Neuron (in vitro differentiated cells): ENCODE data around the gene ALMS1.
"Not testable (repeated sequence)": the region's sequence is repeated elsewhere in the genome, so short reads cannot be mapped to it uniquely, and the experiment has no call there.

Source experiments
- H2AFZ ChIP-seq: one replicate; pipeline ENCODE4 v1.6.1; 2013; ENCODE audit warnings: low read depth, mild to moderate bottlenecking, inconsistent platforms, low read length, moderate library complexity
- H3K27me3 ChIP-seq: one replicate; pipeline ENCODE4 v1.6.1; 2013; ENCODE audit warnings: low read length; ENCODE audit not compliant: insufficient read depth
- H3K36me3 ChIP-seq: one replicate; pipeline ENCODE4 v1.6.1; 2013; ENCODE audit warnings: low read length; ENCODE audit not compliant: insufficient read depth
- H3K4me1 ChIP-seq: one replicate; pipeline ENCODE4 v1.6.1; 2013; ENCODE audit warnings: low read length; ENCODE audit not compliant: insufficient read depth
- H3K4me3 ChIP-seq: 2 replicates; pipeline ENCODE4 v1.5.1; 2013; ENCODE audit warnings: mild to moderate bottlenecking, low read length, moderate library complexity
- H3K9me3 ChIP-seq: one replicate; pipeline ENCODE4 v1.6.1; 2013; ENCODE audit warnings: low read length

ALMS1 gene

DNA sequence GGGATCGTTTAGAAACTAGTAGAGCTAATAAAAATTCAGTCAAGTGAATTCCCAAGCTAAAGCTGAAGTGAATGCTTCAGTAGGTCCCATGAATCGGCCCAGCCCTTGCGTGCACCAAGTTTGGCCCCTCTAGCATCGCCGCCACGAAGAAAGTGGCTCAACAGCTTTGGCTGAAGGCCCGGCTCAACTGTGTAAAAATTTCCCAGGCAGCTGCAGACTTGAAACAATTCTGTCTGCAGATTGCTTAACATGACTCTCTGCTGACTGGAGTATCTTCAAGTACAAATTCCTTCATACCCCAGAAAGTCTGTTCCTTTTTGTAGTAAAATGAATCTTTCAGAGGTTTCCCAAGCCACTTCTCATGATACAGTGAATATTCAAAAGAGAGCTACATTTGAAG, 32.7 kb downstream of the ALMS1 start:
- no peaks in the 10 kb centered on the region for H3K27me3 ChIP-seq
- H3K36me3 ChIP-seq, result peaks cover 29% of the 10 kb centered on the region
- no peaks in the 10 kb centered on the region for H3K4me1 ChIP-seq
- H2AFZ ChIP-seq, result no peak overlapping the region
- no peaks in the 10 kb centered on the region for H3K9me3 ChIP-seq
- no peak overlapping the region for H3K4me3 ChIP-seq

DNA sequence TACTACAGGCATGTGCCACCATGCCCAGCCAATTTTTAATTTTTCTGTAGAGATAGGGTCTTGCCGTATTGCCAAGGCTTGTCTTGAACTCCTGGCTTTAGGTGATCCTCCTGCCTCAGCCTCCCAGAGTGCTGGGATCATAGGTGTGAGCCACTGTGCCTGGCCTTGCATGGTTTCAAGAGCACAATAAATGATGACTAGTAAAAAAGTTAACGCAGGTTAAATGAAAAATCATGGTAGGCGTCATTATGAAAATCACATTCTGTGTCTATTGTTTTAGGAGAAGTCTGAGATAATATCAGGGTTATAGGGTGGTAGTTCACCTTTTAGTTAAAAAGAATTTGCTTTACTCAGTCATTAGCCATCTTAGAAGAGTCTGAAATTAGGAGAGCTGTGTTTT, 38.3 kb downstream of the ALMS1 start:
- Histone ChIP-seq H3K9me3 (no peaks in the 10 kb centered on the region), H3K4me3 (no peak overlapping the region), H3K4me1 (no peaks in the 10 kb centered on the region), H3K27me3 (no peaks in the 10 kb centered on the region), H2AFZ (no peak overlapping the region), H3K36me3 (peaks cover 52% of the 10 kb centered on the region)

DNA sequence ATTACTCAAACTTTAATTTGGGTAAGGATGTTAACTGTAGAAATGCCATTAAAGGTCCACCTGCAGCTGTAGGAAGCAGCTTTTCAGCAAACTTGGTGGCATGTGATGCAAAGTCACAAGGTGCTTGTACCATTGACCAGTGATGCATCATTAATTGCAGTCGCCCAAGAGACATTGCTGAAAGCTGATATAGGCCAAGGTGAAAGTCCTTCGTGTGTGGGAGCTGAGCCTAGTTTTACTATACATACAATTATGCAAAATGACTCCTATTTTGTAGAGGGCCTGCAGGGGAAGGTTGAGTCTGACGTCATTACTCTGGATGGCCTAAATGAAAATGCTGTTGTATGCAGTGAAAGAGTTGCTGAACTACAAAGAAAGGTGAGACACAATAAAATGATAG, 40.5 kb downstream of the ALMS1 start:
- Histone ChIP-seq H3K4me1 (no peaks in the 10 kb centered on the region), H3K9me3 (no peaks in the 10 kb centered on the region), H3K27me3 (no peaks in the 10 kb centered on the region), H3K36me3 (peaks cover 37% of the 10 kb centered on the region), H2AFZ (no peak overlapping the region), H3K4me3 (no peak overlapping the region)

DNA sequence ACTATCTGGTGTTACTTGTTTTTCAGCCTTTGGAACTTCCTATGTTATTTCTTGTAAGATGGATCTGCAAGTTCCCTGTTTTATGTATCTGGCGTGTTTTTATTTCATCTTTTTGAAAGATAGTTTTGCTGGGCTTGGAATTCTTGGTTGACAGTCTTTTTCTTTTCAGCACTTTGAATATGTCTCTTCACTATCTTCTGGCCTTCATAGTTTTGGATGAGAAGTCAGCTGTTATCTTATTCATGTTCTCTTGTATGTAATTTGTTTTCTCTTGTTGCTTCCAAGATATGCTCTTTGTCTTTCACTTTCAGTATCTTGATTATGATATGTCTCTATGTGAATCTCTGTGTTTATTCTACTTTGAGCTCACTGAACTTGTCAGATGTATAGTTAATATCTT, 50.4 kb downstream of the ALMS1 start:
- peaks cover 22% of the 10 kb centered on the region for H3K9me3 ChIP-seq
- no peak overlapping the region for H3K4me3 ChIP-seq
- no peaks in the 10 kb centered on the region for H3K4me1 ChIP-seq
- peaks cover 50% of the 10 kb centered on the region for H3K36me3 ChIP-seq
- no peak overlapping the region for H2AFZ ChIP-seq
- H3K27me3 ChIP-seq, result no peaks in the 10 kb centered on the region

DNA sequence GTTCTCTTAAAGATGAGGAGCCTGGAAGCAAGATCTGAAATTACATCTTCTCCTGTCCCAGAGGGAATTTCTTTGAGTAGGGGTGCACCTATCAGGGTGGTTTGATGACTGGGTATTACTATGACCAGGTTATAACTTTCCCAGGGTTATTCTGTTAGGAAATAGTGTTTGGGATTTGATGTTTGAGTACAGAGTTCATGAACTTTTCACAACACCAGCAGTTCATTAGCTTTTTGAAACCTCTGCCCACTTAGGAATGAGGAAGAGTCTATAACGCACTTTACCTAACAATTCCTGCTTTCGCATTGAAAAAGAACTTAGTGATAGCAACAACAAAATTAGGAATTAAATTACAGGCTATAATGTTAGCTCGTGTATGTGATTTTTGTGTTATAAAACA, 58.6 kb downstream of the ALMS1 start:
- peaks cover 52% of the 10 kb centered on the region for H3K36me3 ChIP-seq
- H3K9me3 ChIP-seq, result no peaks in the 10 kb centered on the region
- H3K4me3 ChIP-seq, result no peak overlapping the region
- no peaks in the 10 kb centered on the region for H3K4me1 ChIP-seq
- H3K27me3 ChIP-seq, result no peaks in the 10 kb centered on the region
- H2AFZ ChIP-seq, result no peak overlapping the region

DNA sequence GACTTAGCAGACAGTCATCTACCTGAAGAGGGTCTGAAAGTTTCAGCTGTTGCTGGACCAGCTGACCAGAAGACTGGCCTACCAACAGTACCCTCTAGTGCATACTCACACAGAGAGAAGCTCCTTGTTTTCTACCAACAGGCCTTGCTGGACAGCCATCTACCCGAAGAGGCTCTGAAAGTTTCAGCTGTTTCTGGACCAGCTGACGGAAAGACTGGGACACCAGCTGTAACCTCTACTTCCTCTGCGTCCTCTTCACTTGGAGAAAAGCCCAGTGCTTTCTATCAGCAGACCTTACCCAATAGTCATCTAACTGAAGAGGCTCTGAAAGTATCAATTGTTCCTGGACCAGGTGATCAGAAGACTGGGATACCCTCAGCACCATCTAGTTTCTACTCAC, 63.2 kb downstream of the ALMS1 start:
- no peak overlapping the region for H3K4me3 ChIP-seq

DNA sequence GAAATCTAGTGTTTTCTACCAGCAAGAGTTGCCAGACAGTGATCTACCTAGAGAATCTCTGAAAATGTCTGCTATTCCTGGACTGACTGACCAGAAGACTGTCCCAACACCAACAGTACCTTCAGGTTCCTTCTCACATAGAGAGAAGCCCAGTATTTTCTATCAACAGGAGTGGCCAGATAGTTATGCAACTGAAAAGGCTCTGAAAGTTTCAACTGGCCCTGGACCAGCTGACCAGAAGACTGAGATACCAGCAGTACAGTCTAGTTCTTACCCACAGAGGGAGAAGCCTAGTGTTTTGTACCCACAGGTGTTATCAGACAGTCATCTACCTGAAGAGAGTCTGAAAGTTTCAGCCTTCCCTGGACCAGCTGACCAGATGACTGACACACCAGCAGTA, 63.8 kb downstream of the ALMS1 start:
- Histone ChIP-seq H3K4me3 (no peak overlapping the region), H2AFZ (no peak overlapping the region), H3K9me3 (peaks cover 1% of the 10 kb centered on the region), H3K27me3 (no peaks in the 10 kb centered on the region), H3K4me1 (no peaks in the 10 kb centered on the region), H3K36me3 (peaks cover 70% of the 10 kb centered on the region)

More for the DNA sequence above, 63.2 kb downstream of the ALMS1 start:
- H3K27me3 ChIP-seq, result no peaks in the 10 kb centered on the region
- no peaks in the 10 kb centered on the region for H3K4me1 ChIP-seq
- H3K36me3 ChIP-seq, result peaks cover 68% of the 10 kb centered on the region
- no peak overlapping the region for H2AFZ ChIP-seq
- peaks cover 1% of the 10 kb centered on the region for H3K9me3 ChIP-seq

DNA sequence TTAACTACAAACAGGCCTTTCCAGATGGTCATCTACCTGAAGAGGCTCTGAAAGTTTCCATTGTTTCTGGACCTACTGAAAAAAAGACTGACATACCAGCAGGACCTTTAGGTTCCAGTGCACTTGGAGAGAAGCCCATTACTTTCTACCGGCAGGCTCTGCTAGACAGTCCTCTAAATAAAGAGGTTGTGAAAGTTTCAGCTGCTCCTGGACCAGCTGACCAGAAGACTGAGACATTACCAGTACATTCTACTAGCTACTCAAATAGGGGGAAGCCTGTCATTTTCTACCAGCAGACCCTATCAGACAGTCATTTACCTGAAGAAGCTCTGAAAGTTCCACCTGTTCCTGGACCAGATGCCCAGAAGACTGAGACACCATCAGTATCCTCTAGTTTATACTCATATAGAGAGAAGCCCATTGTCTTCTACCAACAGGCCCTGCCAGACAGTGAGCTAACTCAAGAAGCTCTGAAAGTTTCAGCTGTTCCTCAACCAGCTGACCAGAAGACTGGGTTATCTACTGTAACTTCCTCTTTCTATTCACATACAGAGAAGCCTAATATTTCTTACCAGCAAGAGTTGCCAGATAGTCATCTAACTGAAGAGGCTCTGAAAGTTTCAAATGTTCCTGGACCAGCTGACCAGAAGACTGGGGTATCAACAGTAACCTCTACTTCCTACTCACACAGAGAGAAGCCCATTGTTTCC, 65.8 kb downstream of the ALMS1 start:
- no peak overlapping the region for H2AFZ ChIP-seq
- H3K36me3 ChIP-seq, result peaks cover 80% of the 10 kb centered on the region
- peaks cover 1% of the 10 kb centered on the region for H3K9me3 ChIP-seq
- H3K4me3 ChIP-seq, result no peak overlapping the region
- H3K4me1 ChIP-seq, result no peaks in the 10 kb centered on the region
- H3K27me3 ChIP-seq, result no peaks in the 10 kb centered on the region

DNA sequence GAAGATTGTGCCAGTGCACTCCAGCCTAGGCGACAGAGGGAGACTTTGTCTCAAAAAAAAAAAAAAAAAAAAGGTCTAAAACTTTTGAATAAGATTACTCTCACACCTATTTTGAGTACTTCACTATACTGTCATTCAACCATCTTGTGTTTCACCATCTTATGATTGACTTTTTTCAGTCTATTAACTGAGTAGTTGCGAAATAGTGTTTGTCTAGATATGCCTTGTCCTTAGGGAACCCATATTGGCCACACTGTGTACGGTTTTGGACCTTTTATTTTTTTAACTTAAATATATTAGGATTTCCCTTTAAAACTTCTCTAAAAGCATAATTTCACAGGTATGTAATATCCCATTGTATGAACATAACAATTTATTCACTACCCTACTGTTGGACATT, 72.3 kb downstream of the ALMS1 start:
- Histone ChIP-seq H3K36me3 (peaks cover 30% of the 10 kb centered on the region), H3K4me1 (no peaks in the 10 kb centered on the region), H3K27me3 (no peaks in the 10 kb centered on the region), H3K9me3 (peaks cover 12% of the 10 kb centered on the region), H2AFZ (no peak overlapping the region), H3K4me3 (no peak overlapping the region)

DNA sequence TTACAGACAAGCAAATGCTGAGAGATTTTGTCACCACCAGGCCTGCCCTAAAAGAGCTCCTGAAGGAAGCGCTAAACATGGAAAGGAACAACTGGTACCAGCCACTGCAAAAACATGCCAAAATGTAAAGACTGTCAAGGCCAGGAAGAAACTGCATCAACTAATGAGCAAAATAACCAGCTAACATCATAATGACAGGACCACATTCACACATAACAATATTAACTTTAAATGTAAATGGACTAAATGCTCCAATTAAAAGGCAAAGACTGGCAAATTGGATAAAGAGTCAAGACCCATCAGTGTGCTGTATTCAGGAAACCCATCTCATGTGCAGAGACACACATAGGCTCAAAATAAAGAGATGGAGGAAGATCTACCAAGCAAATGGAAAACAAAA, 76.8 kb downstream of the ALMS1 start:
- Histone ChIP-seq H3K36me3 (peaks cover 12% of the 10 kb centered on the region), H3K9me3 (peaks cover 12% of the 10 kb centered on the region)
- not testable (repeated sequence) for H3K4me3 ChIP-seq, H3K4me1 ChIP-seq, H3K27me3 ChIP-seq, H2AFZ ChIP-seq

DNA sequence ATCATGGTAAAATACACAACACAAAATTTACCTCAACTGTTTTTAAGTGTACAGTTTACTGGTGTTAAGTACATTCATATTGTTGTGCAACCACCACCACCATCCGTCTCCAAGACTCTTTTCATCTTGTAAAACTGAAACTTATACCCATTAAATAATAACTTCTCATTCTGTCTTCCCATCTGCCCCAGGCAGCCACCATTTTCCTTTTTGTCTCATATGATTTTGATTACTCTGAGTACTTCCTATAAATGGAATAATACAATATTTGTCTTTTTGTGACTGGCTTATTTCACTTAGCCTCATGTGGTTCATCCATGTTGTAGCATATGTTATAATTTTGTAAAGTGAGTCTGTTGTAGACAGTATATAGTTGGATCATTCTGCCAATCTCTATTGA, 82.7 kb downstream of the ALMS1 start:
- H3K9me3 ChIP-seq, result no peaks in the 10 kb centered on the region
- peaks cover 5% of the 10 kb centered on the region for H3K36me3 ChIP-seq
- peaks cover under 1% of the 10 kb centered on the region for H3K4me1 ChIP-seq
- no peak overlapping the region for H2AFZ ChIP-seq
- H3K4me3 ChIP-seq, result no peak overlapping the region
- no peaks in the 10 kb centered on the region for H3K27me3 ChIP-seq

DNA sequence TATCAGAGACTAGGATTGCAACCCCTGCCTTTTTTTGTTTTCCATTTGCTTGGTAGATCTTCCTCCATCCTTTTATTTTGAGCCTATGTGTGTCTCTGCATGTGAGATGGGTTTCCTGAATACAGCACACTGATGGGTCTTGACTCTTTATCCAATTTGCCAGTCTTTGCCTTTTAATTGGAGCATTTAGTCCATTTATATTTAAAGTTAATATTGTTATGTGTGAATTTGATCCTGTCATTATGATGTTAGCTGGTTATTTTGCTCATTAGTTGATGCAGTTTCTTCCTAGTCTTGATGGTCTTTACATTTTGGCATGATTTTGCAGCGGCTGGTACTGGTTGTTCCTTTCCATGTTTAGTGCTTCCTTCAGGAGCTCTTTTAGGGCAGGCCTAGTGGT, 98.2 kb downstream of the ALMS1 start:
- H3K4me1 ChIP-seq, H3K4me3 ChIP-seq, H2AFZ ChIP-seq, H3K27me3 ChIP-seq: not testable (repeated sequence)
- Histone ChIP-seq H3K36me3 (peaks cover 18% of the 10 kb centered on the region), H3K9me3 (peaks cover 11% of the 10 kb centered on the region)

DNA sequence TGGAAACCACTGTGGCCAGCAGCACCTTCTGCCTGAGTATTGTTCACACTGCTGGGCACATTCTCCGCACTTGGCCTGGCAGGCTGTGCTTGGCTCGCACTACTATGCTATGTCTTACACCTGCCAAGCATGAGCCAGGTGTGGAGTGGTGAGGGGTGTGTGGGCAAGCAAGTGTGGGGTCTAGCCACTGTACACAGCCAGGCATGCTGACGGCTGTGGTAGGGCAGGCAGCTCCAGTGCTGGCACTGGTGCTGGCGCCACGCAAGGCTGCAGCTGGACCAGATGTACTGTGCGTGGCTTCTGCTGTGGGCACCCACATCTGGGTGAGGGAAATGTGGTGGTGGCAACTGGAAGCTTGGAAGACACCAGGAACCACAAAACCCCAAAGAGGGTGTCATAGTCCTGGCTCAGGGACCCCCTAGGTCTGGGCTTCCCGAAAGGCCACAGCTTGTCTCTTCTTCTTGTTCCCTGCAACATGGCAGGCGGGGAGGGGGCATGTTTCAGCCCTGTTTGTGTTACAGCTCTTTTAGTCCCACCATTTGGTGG, 101.5 kb downstream of the ALMS1 start:
- peaks cover 8% of the 10 kb centered on the region for H3K9me3 ChIP-seq
- no peak overlapping the region for H2AFZ ChIP-seq
- no peaks in the 10 kb centered on the region for H3K4me1 ChIP-seq
- peaks cover 43% of the 10 kb centered on the region for H3K36me3 ChIP-seq
- no peak overlapping the region for H3K4me3 ChIP-seq
- no peaks in the 10 kb centered on the region for H3K27me3 ChIP-seq

DNA sequence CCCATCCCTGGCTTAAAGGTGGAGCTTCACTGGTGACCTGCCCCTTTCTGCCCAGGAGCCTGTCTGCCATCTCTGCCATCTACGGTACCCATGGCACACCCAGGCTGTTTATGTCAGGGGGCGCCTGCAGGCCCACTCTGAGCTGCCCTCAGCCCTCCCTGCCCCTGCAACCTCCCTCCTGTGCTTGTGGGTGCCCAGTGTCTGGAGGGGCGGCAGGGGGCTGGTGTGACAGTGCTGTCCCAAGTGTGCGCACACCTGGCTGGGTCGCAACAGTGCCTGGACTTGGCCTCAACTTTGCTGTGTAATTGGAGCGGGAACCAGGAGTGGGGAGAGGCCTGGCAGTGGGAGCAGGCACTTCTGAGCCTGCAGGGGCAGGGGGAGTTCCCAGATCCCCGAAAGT, 102.4 kb downstream of the ALMS1 start:
- Histone ChIP-seq H3K27me3 (no peaks in the 10 kb centered on the region), H3K9me3 (peaks cover 8% of the 10 kb centered on the region), H3K4me1 (no peaks in the 10 kb centered on the region), H3K36me3 (peaks cover 45% of the 10 kb centered on the region), H2AFZ (no peak overlapping the region), H3K4me3 (no peak overlapping the region)
